SK-N-SH (cell line): ENCODE results near the gene CCDC60.

Experiments
- CHD2 ChIP-seq: fragments of 150-350 bp; IDR thresholded peaks from 2 replicates; pipeline ENCODE4 v1.6.1; 2018; ENCODE audit warnings: low read length; ENCODE audit not compliant: partially characterized antibody
- CTCF ChIP-seq: fragments of 200-600 bp; sonication (generic); IDR thresholded peaks from 2 replicates; pipeline ENCODE4 v1.6.1; 2017; ENCODE audit warnings: antibody characterized with exemption, mild to moderate bottlenecking, moderate library complexity
- EP300 ChIP-seq, 2 experiments: IDR thresholded peaks; 2 replicates each; pipeline versions ENCODE4 v1.4.0 to v1.6.1; 2012; ENCODE audit warnings: borderline replicate concordance in 1 of 2, low read depth in 1 of 2, low read length in 1 of 2
- JUND ChIP-seq: IDR thresholded peaks from 2 replicates; pipeline ENCODE4 v1.4.0; 2012
- NFIC ChIP-seq: IDR thresholded peaks from 2 replicates; pipeline ENCODE4 v1.4.0; 2012; ENCODE audit warnings: borderline replicate concordance
- REST ChIP-seq: IDR thresholded peaks from 2 replicates; pipeline ENCODE4 v1.6.1; 2012; ENCODE audit warnings: mild to moderate bottlenecking, low read depth, low read length, moderate library complexity
- RFX5 ChIP-seq: IDR thresholded peaks from 2 replicates; pipeline ENCODE4 v1.6.1; 2012; ENCODE audit warnings: mild to moderate bottlenecking, improper control_type of control experiment, low read length
- TEAD4 ChIP-seq: IDR thresholded peaks from 2 replicates; pipeline ENCODE4 v1.4.0; 2012; ENCODE audit warnings: mild to moderate bottlenecking, borderline replicate concordance; ENCODE audit not compliant: insufficient read depth
- USF2 ChIP-seq: fragments of 150-350 bp; IDR thresholded peaks from 2 replicates; pipeline ENCODE4 v1.6.1; 2017; ENCODE audit warnings: antibody characterized with exemption, low read length, low read depth, borderline replicate concordance

GRCh38 chr12:119397540-119397939 lies 63.0 kb downstream of the CCDC60 start:
- TF ChIP-seq USF2 (no peak), CTCF (no peak), REST (no peak), EP300 (IDR thresholded peaks at IDR 0.05; ENCODE audit: borderline replicate concordance in 1 of 2, low read depth in 1 of 2, low read length in 1 of 2) (no peak), CHD2 (no peak), NFIC (no peak), TEAD4 (no peak), JUND (no peak), RFX5 (no peak)
